Spleen (tissue), 11 donors: ENCODE results near the gene TMEM147. TPM values are rescaled to one million over a fixed set of nuclear protein-coding genes. Genes with fewer than 3 reads are reported as not detected.
A peak's percentile ranks its signal among the peaks of the same experiment; 100 is the strongest.

Experiments
- DNase-seq: peaks from one replicate; pipeline ENCODE4 v3.0.0-alpha.2; 2020
- H3K27ac ChIP-seq, 8 donors: fragments of 200-600 bp; sonication (generic) in 7 of 8; 1 replicate in 4 of 8; 2 replicates in 4 of 8; pipeline versions ENCODE4 v1.5.0 to v1.8.0; 2016 to 2021; ENCODE audit warnings: inconsistent platforms in 4 of 8, mild to moderate bottlenecking in 4 of 8, moderate library complexity in 1 of 8
- H3K27me3 ChIP-seq, 7 donors: fragments of 200-600 bp; sonication (generic) in 6 of 7; replicated peaks in 1 of 7; 1 replicate in 4 of 7; 2 replicates in 3 of 7; pipeline versions ENCODE4 v1.5.0 to v1.8.0; 2016 to 2021; ENCODE audit warnings: inconsistent platforms in 3 of 7, mild to moderate bottlenecking in 1 of 7
- H3K36me3 ChIP-seq, 6 donors: fragments of 200-600 bp; sonication (generic) in 5 of 6; 1 replicate in 4 of 6; 2 replicates in 2 of 6; pipeline versions ENCODE4 v1.5.0 to v1.8.0; 2016 to 2021; ENCODE audit warnings: inconsistent platforms in 2 of 6
- H3K4me1 ChIP-seq, 6 donors: fragments of 200-600 bp; sonication (generic) in 5 of 6; 1 replicate in 3 of 6; 2 replicates in 3 of 6; pipeline versions ENCODE4 v1.5.0 to v1.8.0; 2016 to 2021; ENCODE audit warnings: inconsistent platforms in 3 of 6
- H3K4me3 ChIP-seq, 8 donors: fragments of 200-600 bp; sonication (generic) in 7 of 8; 1 replicate in 4 of 8; 2 replicates in 4 of 8; pipeline versions ENCODE4 v1.5.0 to v1.8.0; 2016 to 2021; ENCODE audit warnings: inconsistent platforms in 4 of 8, mild to moderate bottlenecking in 4 of 8, moderate library complexity in 2 of 8
- H3K9me3 ChIP-seq, 8 donors: fragments of 200-600 bp; sonication (generic) in 7 of 8; 1 replicate in 4 of 8; 2 replicates in 4 of 8; pipeline versions ENCODE4 v1.5.0 to v1.8.0; 2016 to 2021; ENCODE audit warnings: inconsistent platforms in 4 of 8
- CTCF ChIP-seq, 11 experiments: fragments of 200-600 bp in 7 of 11; fragments of 450-650 bp in 4 of 11; sonication (generic) in 4 of 11; IDR thresholded peaks in 8 of 11; conservative IDR thresholded peaks in 3 of 11; 1 replicate in 7 of 11; 2 replicates in 4 of 11; pipeline versions ENCODE4 v1.4.0 to v1.8.0; 2016 to 2021; ENCODE audit warnings: antibody characterized with exemption in 11 of 11, inconsistent platforms in 4 of 11, mild to moderate bottlenecking in 1 of 11
- POLR2A ChIP-seq, 3 donors: fragments of 450-650 bp; IDR thresholded peaks; one replicate each; pipeline ENCODE4 v1.5.1; 2017; ENCODE audit warnings: antibody characterized with exemption in 3 of 3, mild to moderate bottlenecking in 1 of 3
- POLR2AphosphoS5 ChIP-seq, 3 donors: sonication (generic); formaldehyde crosslinking; IDR thresholded peaks; one replicate each; pipeline ENCODE4 v1.5.1; 2017; ENCODE audit warnings: antibody characterized with exemption in 3 of 3
- WGBS, 5 donors: extraction: QIAGEN DNeasy Blood & Tissue Kit in 3 of 5; methylation state at CpG; one replicate each; pipeline versions ENCODE4 v1.1.5 to v1.1.7; 2013 to 2018; 5-methylcytosine and 5-hydroxymethylcytosine counted together
- intact Hi-C: fragments of 100-400 bp; cut with DNase I; formaldehyde crosslinking; loops from one replicate; pipeline ENCODE4 v1.15.0; 2023; ENCODE audit warnings: low total_unique reads
- polyA plus RNA-seq, 3 donors: library from polyadenylated mRNA; stranded (reverse); fragments of 200-250 nt; gene quantifications; one replicate each; pipeline ENCODE4 v1.2.1, GENCODE V29; 2013
- total RNA-seq, 7 donors: library from RNA; depleted of rRNA in 3 of 7; stranded (reverse); fragments of >200 nt in 3 of 7; fragmentation: NEBNext Ultra II Directional in 4 of 7; extraction: Animal tissue kit (Norgen Biotek cat#: 25700) in 4 of 7; gene quantifications; one replicate each; pipeline versions ENCODE4 v1.1.0 to v1.2.1, GENCODE V29; 2016 to 2021
- donor health status: healthy with polysubstance abuse.
- donor health status: DM: no; HTN: no; CAD: no; lungs with moderate emphysema.
- donor health status: DM: no; HTN: no; CAD: no.
- donor health status: Bipolar disorder and iron deficiency.
- donor health status: healthy.
- donor health status: DM: no; HTN: no; CAD: no.
- donor health status: DM: yes; HTN: yes; CAD: no.

Gene TMEM147
- total and polyA plus RNA-seq, 10 donors: 47.6 to 88.7 (median 56.3) TPM

GRCh38 chr19:35561436-35561835 lies 16.0 kb downstream of the TMEM147 start:
- DNase-seq: peak; percentile 17
- peaks cover 0 to 85% (median 37%) of the 10 kb centered on the region in 7 donors for H3K27me3 ChIP-seq
- 67 to 89% (median 76%) methylated on average over 6 of the region's 6 CpGs for WGBS, 5 donors
- TF ChIP-seq CTCF (IDR thresholded peaks at IDR 0.05 in 8 of 11, conservative IDR thresholded peaks at IDR 0.05 in 3 of 11): no peak
- no peak for TF ChIP-seq POLR2A (IDR thresholded peaks at IDR 0.05)
- TF ChIP-seq POLR2AphosphoS5 (IDR thresholded peaks at IDR 0.05): no peak
- intact Hi-C loops: no loop called here
- H3K9me3 ChIP-seq: no peaks in the 10 kb centered on the region
- H3K4me3 ChIP-seq: no peak overlapping the region
- H3K4me1 ChIP-seq: peaks cover 5 to 23% (median 16%) of the 10 kb centered on the region in 6 donors
- no peaks in the 10 kb centered on the region for H3K36me3 ChIP-seq
- H3K27ac ChIP-seq: no peak overlapping the region

- TF ChIP-seq POLR2AphosphoS5 (IDR thresholded peaks at IDR 0.05): no peak
- DNase-seq: peak; percentile 59
- Histone ChIP-seq H3K4me1 (peaks cover 5 to 22% (median 15%) of the 10 kb centered on the region in 6 donors), H3K4me3 (no peak overlapping the region), H3K27me3 (peaks cover 0 to 78% (median 37%) of the 10 kb centered on the region in 7 donors), H3K9me3 (no peaks in the 10 kb centered on the region), H3K27ac (no peak overlapping the region), H3K36me3 (no peaks in the 10 kb centered on the region)
- intact Hi-C loops: no loop called here
- 57 to 71% (median 66%) methylated on average over 11 to 17 of the region's 17 CpGs for WGBS, 5 donors
These were observed 16.9 kb downstream of the TMEM147 start for GRCh38 chr19:35562336-35562735.

DNA sequence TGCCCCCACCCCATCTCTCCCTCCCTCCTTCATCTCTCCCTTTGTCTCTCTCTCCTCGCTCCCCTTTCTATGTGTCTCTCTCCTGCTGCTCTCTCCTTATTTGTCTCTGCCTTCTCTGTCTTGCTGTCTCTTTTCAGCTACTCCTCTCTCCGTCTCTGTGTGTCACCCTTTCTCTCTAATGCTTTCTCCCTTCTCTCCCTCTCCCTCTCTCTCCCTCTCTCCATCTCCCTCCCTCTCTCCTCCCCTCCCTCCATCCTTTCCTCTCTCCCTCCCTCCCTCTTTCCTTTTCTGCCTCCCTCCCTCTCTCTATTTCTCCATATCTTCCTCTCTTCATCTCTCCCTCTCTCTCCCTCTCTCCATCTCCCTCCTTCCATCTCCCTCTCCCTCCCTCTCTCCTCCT lies 17.4 kb downstream of the TMEM147 start:
- no peak overlapping the region for H3K4me3 ChIP-seq
- H3K36me3 ChIP-seq: no peaks in the 10 kb centered on the region
- 50 to 76% (median 57%) methylated on average over 2 of the region's 2 CpGs for WGBS, 5 donors
- peaks cover 5 to 17% (median 12%) of the 10 kb centered on the region in 6 donors for H3K4me1 ChIP-seq
- intact Hi-C loops: no loop called here
- H3K9me3 ChIP-seq: no peaks in the 10 kb centered on the region
- no peak for DNase-seq
- peaks cover 0 to 73% (median 37%) of the 10 kb centered on the region in 7 donors for H3K27me3 ChIP-seq
- TF ChIP-seq POLR2AphosphoS5 (IDR thresholded peaks at IDR 0.05) (no peak), POLR2A (IDR thresholded peaks at IDR 0.05) (no peak), CTCF (IDR thresholded peaks at IDR 0.05 in 8 of 11, conservative IDR thresholded peaks at IDR 0.05 in 3 of 11) (no peak)
- H3K27ac ChIP-seq: no peak overlapping the region

- Histone ChIP-seq H3K9me3 (no peaks in the 10 kb centered on the region), H3K36me3 (no peaks in the 10 kb centered on the region), H3K4me3 (no peak within 1 kb of the TSS), H3K4me1 (peaks cover under 1 to 12% (median 7%) of the 10 kb centered on the region in 6 donors), H3K27me3 (peaks cover 0 to 68% (median 33%) of the 10 kb centered on the region in 7 donors), H3K27ac (no peak within 1 kb of the TSS)
- TF ChIP-seq POLR2A (IDR thresholded peaks at IDR 0.05): no peak
- intact Hi-C loops: no loop called here
- peak; percentile 61 for DNase-seq
- WGBS, 5 donors: 67 to 80% (median 72%) methylated on average over 11 to 15 of the region's 15 CpGs
These were observed 17.9 kb downstream of the TMEM147 start, which contains the start of gene ATP4A for GRCh38 chr19:35563207-35563829. ATP4A (minus strand) TSS chr19:35563658; CDS start chr19:35563629, 29 bp downstream.

- Histone ChIP-seq H3K36me3 (no peaks in the 10 kb centered on the region), H3K9me3 (no peaks in the 10 kb centered on the region), H3K27ac (no peak overlapping the region), H3K4me1 (no peaks in the 10 kb centered on the region), H3K27me3 (peaks cover 0 to 63% (median 14%) of the 10 kb centered on the region in 7 donors), H3K4me3 (no peak overlapping the region)
- peak; percentile 48 for DNase-seq
- TF ChIP-seq POLR2A (IDR thresholded peaks at IDR 0.05): no peak
- TF ChIP-seq CTCF (IDR thresholded peaks at IDR 0.05 in 8 of 11, conservative IDR thresholded peaks at IDR 0.05 in 3 of 11): no peak
- no peak for TF ChIP-seq POLR2AphosphoS5 (IDR thresholded peaks at IDR 0.05)
- intact Hi-C loops: no loop called here
- 66 to 84% (median 79%) methylated on average over 6 to 12 of the region's 12 CpGs for WGBS, 5 donors
These were observed 19.8 kb downstream of the TMEM147 start for GRCh38 chr19:35565016-35565856.
